GM12875 (cell line): Measurements from ENCODE around the gene LMX1A.

Experiments used
- H3K4me3 ChIP-seq: one replicate; pipeline ENCODE4 v1.5.1; 2011; ENCODE audit warnings: low read depth, low read length, control low read depth
- TF ChIP-seq, protein P1 (sequence below): IDR thresholded peaks from 2 replicates; pipeline ENCODE4 v1.5.1; 2011; ENCODE audit warnings: low read depth, mild to moderate bottlenecking, control low read depth, inconsistent platforms, low read length, moderate library complexity, borderline replicate concordance; ENCODE audit not compliant: insufficient read depth

Gene LMX1A

DNA sequence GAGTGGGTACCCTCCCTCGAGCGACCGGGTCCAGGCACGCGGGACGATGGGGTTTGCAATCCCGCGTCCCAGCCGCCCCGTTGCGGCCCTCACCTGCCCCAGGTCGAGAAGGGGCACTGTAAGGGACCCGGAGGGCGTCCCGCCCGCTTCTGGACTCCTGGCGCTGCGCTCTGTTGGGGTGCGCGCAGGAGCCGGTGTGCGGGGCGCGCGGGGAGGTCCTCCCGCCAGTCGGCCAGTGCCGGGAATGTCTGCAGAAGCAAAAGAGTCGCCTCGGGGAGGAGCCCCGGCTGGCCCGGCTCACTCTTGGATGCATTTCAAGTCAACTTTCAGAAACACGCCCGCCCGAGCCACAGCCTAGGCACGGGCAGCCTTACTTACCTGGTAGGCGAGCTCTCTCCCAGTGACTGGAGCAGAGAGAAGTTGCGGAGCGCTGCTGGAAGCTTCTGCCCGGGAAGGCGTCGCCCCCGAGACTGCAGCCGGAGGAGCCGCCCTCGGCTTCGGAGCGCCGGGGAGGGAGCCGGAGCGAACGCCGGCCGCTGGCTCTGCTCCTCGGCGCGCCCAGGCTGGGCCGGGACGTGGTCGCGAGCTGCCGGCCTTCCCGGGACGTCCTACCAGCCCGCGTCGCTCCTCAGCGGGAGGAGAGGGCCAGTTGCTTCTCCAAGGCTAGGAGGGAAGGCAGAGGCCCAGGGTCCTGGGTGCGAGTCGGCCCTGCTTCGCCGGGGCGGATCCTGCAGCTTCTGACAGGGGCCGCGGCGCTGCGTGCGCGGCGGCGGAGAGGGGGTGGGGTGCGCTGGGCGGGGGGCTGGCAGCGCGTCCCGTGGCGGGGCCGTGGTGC, at the start of gene LMX1A:
TSS of gene LMX1A (minus strand) at position 739 of the 835 bp plus-strand sequence. CDS start 1,156 bp downstream, outside the sequence.
- no peak within 1 kb of the TSS for H3K4me3 ChIP-seq

DNA sequence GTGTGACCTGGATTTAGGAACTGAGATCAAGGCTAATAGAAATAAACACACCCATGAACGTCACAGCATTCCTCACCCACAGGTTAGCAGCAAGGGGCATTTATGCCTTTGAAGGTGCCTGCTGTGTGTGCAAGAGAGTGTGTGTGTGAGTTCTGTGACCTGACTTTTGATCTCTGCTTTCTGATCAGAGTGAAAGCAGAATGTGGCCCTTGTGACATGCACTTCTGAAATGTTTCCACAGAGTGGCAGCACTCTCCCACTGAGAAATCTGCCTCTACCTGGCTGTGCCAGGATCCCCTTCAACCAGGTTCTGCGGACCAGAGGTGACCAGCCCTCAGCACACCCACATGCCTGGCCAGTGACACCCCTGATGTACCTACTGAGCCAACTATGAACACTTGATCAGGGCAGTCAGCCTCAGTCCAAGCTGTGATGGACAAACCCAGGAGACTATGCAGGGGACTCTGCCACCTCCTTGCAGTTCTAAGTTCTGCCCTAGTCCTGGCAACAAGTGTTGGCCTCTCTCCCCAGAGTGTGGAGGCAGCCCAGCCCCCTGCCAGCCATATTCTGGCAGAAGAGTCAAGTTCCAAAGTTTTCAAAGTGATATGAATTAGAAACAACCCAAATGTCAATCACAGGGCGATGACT, 47.4 kb upstream of the LMX1A start:
- TF ChIP-seq, protein P1, sequence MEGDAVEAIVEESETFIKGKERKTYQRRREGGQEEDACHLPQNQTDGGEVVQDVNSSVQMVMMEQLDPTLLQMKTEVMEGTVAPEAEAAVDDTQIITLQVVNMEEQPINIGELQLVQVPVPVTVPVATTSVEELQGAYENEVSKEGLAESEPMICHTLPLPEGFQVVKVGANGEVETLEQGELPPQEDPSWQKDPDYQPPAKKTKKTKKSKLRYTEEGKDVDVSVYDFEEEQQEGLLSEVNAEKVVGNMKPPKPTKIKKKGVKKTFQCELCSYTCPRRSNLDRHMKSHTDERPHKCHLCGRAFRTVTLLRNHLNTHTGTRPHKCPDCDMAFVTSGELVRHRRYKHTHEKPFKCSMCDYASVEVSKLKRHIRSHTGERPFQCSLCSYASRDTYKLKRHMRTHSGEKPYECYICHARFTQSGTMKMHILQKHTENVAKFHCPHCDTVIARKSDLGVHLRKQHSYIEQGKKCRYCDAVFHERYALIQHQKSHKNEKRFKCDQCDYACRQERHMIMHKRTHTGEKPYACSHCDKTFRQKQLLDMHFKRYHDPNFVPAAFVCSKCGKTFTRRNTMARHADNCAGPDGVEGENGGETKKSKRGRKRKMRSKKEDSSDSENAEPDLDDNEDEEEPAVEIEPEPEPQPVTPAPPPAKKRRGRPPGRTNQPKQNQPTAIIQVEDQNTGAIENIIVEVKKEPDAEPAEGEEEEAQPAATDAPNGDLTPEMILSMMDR = peak; percentile 56; the same call in 1 of the 2 replicates
- no peak overlapping the region for H3K4me3 ChIP-seq

More for the DNA sequence above, at the start of gene LMX1A:
- TF ChIP-seq, protein P1 = no peak

DNA sequence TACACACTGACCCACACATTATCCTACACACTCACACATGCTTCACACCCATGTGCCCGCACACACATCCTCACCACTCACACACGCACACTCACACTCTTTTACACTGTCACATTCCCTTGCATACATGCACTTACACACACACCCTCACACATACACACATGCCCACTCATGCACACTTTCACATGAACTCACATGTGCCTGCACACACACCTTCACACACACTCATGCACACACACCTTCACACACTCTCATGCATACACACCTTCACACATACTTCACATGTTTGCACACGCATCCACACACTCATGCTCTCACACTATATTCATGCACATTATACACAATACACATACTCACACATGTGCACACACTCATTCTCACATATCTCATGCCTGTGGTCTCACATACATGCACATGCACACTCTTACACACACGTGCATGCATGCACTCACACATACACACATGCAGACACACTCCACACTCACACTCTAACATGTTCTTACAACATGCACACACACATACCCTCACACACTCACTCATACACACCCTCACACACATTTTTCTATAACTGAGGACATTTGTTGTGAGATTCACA, 46.1 kb upstream of the LMX1A start:
- no peak overlapping the region for H3K4me3 ChIP-seq
- TF ChIP-seq, protein P1 = no peak

DNA sequence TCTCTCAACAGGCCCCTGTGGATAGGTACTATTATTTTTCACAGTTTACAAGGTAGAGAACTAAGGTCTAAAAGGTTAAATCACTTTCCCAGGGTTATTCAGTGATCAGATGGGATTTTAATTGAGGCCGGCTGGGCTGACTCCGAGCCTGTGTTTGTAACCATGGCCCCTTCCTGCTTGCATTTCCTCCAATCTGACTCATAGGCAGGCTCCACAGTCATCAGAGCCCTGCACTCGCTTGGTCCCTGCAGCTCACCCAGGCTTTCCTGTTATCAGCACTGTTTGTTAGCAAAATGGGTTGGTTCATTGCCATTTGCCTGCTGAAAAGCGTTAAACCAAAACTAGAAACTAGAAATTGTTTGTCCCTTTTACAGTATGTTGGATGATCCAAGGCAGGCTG, 41.4 kb upstream of the LMX1A start:
- TF ChIP-seq, protein P1 = no peak
- H3K4me3 ChIP-seq = no peak overlapping the region

DNA sequence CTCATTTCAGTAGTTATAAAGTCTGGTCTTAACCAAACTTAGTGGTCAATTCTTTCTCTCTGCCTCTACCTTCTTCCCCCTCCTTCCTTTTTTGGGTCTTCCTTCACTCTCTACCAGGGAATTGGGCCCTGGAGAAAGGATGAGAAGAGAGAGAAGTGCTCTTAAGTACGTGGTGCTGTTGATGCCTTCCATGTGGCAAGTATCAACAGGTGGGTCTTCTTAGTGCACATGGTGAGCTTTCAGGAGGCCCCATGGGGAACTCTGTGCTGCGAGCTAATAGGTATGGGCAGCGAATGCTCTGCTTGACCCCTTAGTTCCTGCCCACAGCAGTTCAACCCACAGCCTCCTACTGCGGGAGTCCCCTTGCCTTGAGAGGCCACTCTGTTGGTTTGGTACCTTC, 39.4 kb upstream of the LMX1A start:
- H3K4me3 ChIP-seq = no peak overlapping the region

DNA sequence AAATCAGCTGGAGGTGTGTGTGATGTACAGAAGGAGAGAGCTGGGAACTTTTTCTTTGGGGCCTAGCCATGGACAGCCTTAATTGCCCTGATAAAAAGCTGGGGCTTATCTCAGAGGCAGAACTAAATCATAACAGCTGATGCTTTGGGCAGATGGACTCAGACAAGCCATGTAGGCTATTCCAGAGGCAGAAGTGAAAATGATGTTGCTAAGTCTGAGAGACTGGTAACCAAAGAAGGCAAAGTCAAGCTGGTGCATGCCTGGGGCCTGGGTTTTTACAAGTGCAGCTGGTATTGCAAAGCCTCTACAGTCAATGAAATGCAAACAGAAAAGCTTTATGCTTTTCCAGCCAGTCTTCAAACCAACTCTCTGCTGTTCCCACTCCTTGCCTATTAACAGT, 39.0 kb upstream of the LMX1A start:
- TF ChIP-seq, protein P1 = no peak
- no peak overlapping the region for H3K4me3 ChIP-seq

More for the DNA sequence above, 39.4 kb upstream of the LMX1A start:
- TF ChIP-seq, protein P1 = no peak
